Adrenal gland (tissue), 12 donors: ENCODE results near the gene CLIP1. TPM values are rescaled to one million over a fixed set of nuclear protein-coding genes. Genes with fewer than 3 reads are reported as not detected.
A peak's percentile ranks its signal among the peaks of the same experiment; 100 is the strongest.

Source experiments
- DNase-seq, 7 donors: peaks; one replicate each; pipeline ENCODE4 v3.0.0-alpha.2; 2019 to 2020
- H3K27ac ChIP-seq, 5 donors: fragments of 200-600 bp; sonication (generic) in 4 of 5; 1 replicate in 3 of 5; 2 replicates in 2 of 5; pipeline versions ENCODE4 v1.5.1 to v1.8.0; 2016 to 2020; ENCODE audit warnings: mild to moderate bottlenecking in 1 of 5
- H3K27me3 ChIP-seq: fragments of 200-600 bp; 2 replicates; pipeline ENCODE4 v1.8.0; 2021
- H3K36me3 ChIP-seq, 2 donors: fragments of 200-600 bp; replicated peaks in 1 of 2; 1 replicate in 1 of 2; 2 replicates in 1 of 2; pipeline versions ENCODE4 v1.5.1 to v1.8.0; 2018 to 2022
- H3K4me1 ChIP-seq, 2 donors: fragments of 200-600 bp; replicated peaks in 1 of 2; 1 replicate in 1 of 2; 2 replicates in 1 of 2; pipeline versions ENCODE4 v1.5.1 to v1.8.0; 2018 to 2021
- H3K4me3 ChIP-seq, 4 donors: fragments of 200-600 bp; sonication (generic) in 3 of 4; one replicate each; pipeline ENCODE4 v1.5.1; 2016 to 2018
- H3K9me3 ChIP-seq, 3 donors: fragments of 200-600 bp; sonication (generic) in 1 of 3; replicated peaks in 1 of 3; 1 replicate in 2 of 3; 2 replicates in 1 of 3; pipeline versions ENCODE4 v1.5.1 to v1.8.0; 2016 to 2021
- POLR2A ChIP-seq, 2 donors: fragments of 450-650 bp; IDR thresholded peaks; one replicate each; pipeline ENCODE4 v1.6.1; 2017; ENCODE audit warnings: antibody characterized with exemption in 2 of 2, mild to moderate bottlenecking in 2 of 2, moderate library complexity in 1 of 2
- WGBS, 4 donors: extraction: QIAGEN DNeasy Blood & Tissue Kit in 2 of 4; methylation state at CpG; one replicate each; pipeline versions ENCODE4 v1.1.5 to v1.1.7; 2013 to 2017; 5-methylcytosine and 5-hydroxymethylcytosine counted together
- intact Hi-C, 2 donors: fragments of 100-400 bp; cut with DNase I; formaldehyde crosslinking; loops; one replicate each; pipeline versions ENCODE4 v1.14.1 to v1.15.0; 2022 to 2023
- polyA plus RNA-seq, 3 donors: library from polyadenylated mRNA; stranded (reverse); fragments of 200-250 nt in 2 of 3; fragments of 350-450 nt in 1 of 3; fragmentation: Illumina TruSeq in 1 of 3; extraction: RNeasy Lipid Tissue Mini Kit (QIAGEN cat#74804) in 1 of 3; gene quantifications; one replicate each; pipeline ENCODE4 v1.2.3, GENCODE V29; 2013 to 2014
- total RNA-seq, 9 donors: library from RNA; depleted of rRNA in 4 of 9; stranded (reverse); fragments of >200 nt in 4 of 9; fragments of 120-200 nt in 1 of 9; fragmentation: NEBNext Ultra II Directional in 1 of 9; extraction: Animal tissue kit (Norgen Biotek cat#: 25700) in 1 of 9; gene quantifications; one replicate each; pipeline versions ENCODE4 v1.1.0 to v1.2.4, GENCODE V29; 2013 to 2023
- TF ChIP-seq, protein P1 (sequence below), 6 experiments: fragments of 450-650 bp in 4 of 6; fragments of 200-600 bp in 2 of 6; sonication (generic) in 1 of 6; IDR thresholded peaks; 1 replicate in 5 of 6; 2 replicates in 1 of 6; pipeline versions ENCODE4 v1.5.1 to v1.8.0; 2016 to 2021; ENCODE audit warnings: antibody characterized with exemption in 6 of 6, mild to moderate bottlenecking in 2 of 6, moderate library complexity in 1 of 6
- donor health status: healthy with polysubstance abuse.
- donor health status: Bipolar disorder and iron deficiency.
- donor health status: DM: yes; HTN: yes; CAD: no.
- donor health status: DM: no; HTN: no; CAD: no.
- donor health status: DM: no; HTN: no; CAD: no.
- donor health status: DM: yes; HTN: yes; CAD: no.

Gene CLIP1
- total and polyA plus RNA-seq, 12 donors = 22.8 to 134 (median 88.9) TPM

GRCh38 chr12:122403115-122403770 lies 19.2 kb downstream of the CLIP1 start:
- TF ChIP-seq POLR2A (IDR thresholded peaks at IDR 0.05) = no peak
- TF ChIP-seq, protein P1, sequence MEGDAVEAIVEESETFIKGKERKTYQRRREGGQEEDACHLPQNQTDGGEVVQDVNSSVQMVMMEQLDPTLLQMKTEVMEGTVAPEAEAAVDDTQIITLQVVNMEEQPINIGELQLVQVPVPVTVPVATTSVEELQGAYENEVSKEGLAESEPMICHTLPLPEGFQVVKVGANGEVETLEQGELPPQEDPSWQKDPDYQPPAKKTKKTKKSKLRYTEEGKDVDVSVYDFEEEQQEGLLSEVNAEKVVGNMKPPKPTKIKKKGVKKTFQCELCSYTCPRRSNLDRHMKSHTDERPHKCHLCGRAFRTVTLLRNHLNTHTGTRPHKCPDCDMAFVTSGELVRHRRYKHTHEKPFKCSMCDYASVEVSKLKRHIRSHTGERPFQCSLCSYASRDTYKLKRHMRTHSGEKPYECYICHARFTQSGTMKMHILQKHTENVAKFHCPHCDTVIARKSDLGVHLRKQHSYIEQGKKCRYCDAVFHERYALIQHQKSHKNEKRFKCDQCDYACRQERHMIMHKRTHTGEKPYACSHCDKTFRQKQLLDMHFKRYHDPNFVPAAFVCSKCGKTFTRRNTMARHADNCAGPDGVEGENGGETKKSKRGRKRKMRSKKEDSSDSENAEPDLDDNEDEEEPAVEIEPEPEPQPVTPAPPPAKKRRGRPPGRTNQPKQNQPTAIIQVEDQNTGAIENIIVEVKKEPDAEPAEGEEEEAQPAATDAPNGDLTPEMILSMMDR (IDR thresholded peaks at IDR 0.05) = no peak
- intact Hi-C loops = loop anchor here in 1 of 2 donors (10.0 kb wide), 1 partner anchor 62 kb away; no protein-coding TSS in a partner anchor
- Histone ChIP-seq H3K4me3 (no peak overlapping the region), H3K27ac (peak overlapping the region in 1 of 5 donors; percentile 7), H3K9me3 (no peaks in the 10 kb centered on the region), H3K36me3 (no peaks in the 10 kb centered on the region), H3K4me1 (peaks cover 45 to 64% of the 10 kb centered on the region in 2 donors), H3K27me3 (no peaks in the 10 kb centered on the region)
- no peak for DNase-seq
- WGBS, 4 donors = 65 to 74% (median 71%) methylated on average over 6 of the region's 6 CpGs

GRCh38 chr12:122402264-122402663 lies 20.2 kb downstream of the CLIP1 start:
- Histone ChIP-seq H3K27ac (no peak overlapping the region), H3K9me3 (no peaks in the 10 kb centered on the region), H3K27me3 (no peaks in the 10 kb centered on the region), H3K36me3 (no peaks in the 10 kb centered on the region), H3K4me1 (peaks cover 42 to 61% of the 10 kb centered on the region in 2 donors), H3K4me3 (no peak overlapping the region)
- no peak for DNase-seq
- TF ChIP-seq POLR2A (IDR thresholded peaks at IDR 0.05) = no peak
- TF ChIP-seq, protein P1 (IDR thresholded peaks at IDR 0.05) = no peak
- 91 to 96% (median 94%) methylated on average over 3 to 4 of the region's 4 CpGs for WGBS, 4 donors
- intact Hi-C loops = loop anchor here in 1 of 2 donors (10.0 kb wide), 1 partner anchor 63 kb away; no protein-coding TSS in a partner anchor

GRCh38 chr12:122399592-122400373 lies 22.7 kb downstream of the CLIP1 start:
- peak overlapping the region in 2 of 4 donors; percentile 6 to 28 for H3K4me3 ChIP-seq
- intact Hi-C loops = loop anchor here in 1 of 2 donors (10.0 kb wide), 1 partner anchor 65 kb away; no protein-coding TSS in a partner anchor

GRCh38 chr12:122399254-122399591 lies 23.2 kb downstream of the CLIP1 start:
- intact Hi-C loops = no loop called here
- 14 to 21% (median 16%) methylated on average over 2 of the region's 2 CpGs for WGBS, 4 donors
- Histone ChIP-seq H3K9me3 (no peaks in the 10 kb centered on the region), H3K27me3 (no peaks in the 10 kb centered on the region), H3K4me1 (peaks cover 24 to 40% of the 10 kb centered on the region in 2 donors), H3K36me3 (no peaks in the 10 kb centered on the region), H3K27ac (peak overlapping the region; percentile 91 to 99 (median 94)), H3K4me3 (peak overlapping the region in 2 of 4 donors; percentile 6 to 28)
- peak in 1 of 2 donors; percentile 64 for TF ChIP-seq POLR2A (IDR thresholded peaks at IDR 0.05)
- TF ChIP-seq, protein P1 (IDR thresholded peaks at IDR 0.05) = no peak
- peak in 5 of 7 donors; percentile 49 to 73 (median 58) for DNase-seq

More at GRCh38 chr12:122399592-122400373, 22.7 kb downstream of the CLIP1 start:
- H3K27me3 ChIP-seq = no peaks in the 10 kb centered on the region
- no peak for TF ChIP-seq POLR2A (IDR thresholded peaks at IDR 0.05)
- TF ChIP-seq, protein P1 (IDR thresholded peaks at IDR 0.05) = peak; percentile 36 to 89 (median 74)
- no peaks in the 10 kb centered on the region for H3K9me3 ChIP-seq
- H3K36me3 ChIP-seq = no peaks in the 10 kb centered on the region
- peak; percentile 80 to 95 (median 89) for DNase-seq
- H3K27ac ChIP-seq = peak overlapping the region; percentile 91 to 99 (median 94)
- 6 to 12% (median 9%) methylated on average over 14 of the region's 14 CpGs for WGBS, 4 donors
- H3K4me1 ChIP-seq = peaks cover 24 to 40% of the 10 kb centered on the region in 2 donors
